Breast epithelium (tissue), 3 donors: Measurements from ENCODE around the gene SCARB1.

Source experiments
- CTCF ChIP-seq, 3 donors: fragments of 450-650 bp; IDR thresholded peaks; one replicate each; pipeline ENCODE4 v1.5.1; 2016 to 2017; ENCODE audit warnings: antibody characterized with exemption in 3 of 3, mild to moderate bottlenecking in 3 of 3, moderate library complexity in 3 of 3
- POLR2A ChIP-seq: fragments of 450-650 bp; IDR thresholded peaks from one replicate; pipeline ENCODE4 v1.6.1; 2016; ENCODE audit warnings: antibody characterized with exemption, mild to moderate bottlenecking, moderate library complexity
- POLR2AphosphoS5 ChIP-seq, 3 donors: sonication (generic); formaldehyde crosslinking; IDR thresholded peaks; one replicate each; pipeline ENCODE4 v1.6.1; 2017; ENCODE audit warnings: antibody characterized with exemption in 3 of 3

- TF ChIP-seq POLR2AphosphoS5 (IDR thresholded peaks at IDR 0.05) (no peak), CTCF (IDR thresholded peaks at IDR 0.05) (no peak), POLR2A (no peak)
These were observed 94.5 kb downstream of the SCARB1 start for GRCh38 chr12:124769163-124769530.
